Measurements from ENCODE around the gene TMEM116.

The TMEM116 gene

DNA sequence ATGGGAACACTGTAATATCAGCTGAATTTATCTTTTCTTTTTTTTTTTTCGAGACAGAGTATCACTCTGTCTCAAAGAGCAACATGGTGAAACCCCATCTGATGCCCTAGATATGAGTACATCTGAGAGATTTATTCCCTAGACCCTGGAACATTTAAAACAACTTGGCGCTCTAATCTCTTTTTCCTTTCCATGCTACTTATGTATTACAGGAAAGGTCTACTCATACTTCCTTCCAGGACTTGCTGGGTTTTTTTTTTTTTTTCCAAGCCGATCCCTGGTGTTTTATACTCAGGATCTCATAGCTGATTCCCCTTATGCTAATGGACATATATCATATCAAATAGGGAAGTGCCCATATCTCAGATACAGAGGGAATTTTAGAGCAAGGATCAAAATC lies 87.8 kb downstream of the TMEM116 start:
- TF ChIP-seq, protein P1, sequence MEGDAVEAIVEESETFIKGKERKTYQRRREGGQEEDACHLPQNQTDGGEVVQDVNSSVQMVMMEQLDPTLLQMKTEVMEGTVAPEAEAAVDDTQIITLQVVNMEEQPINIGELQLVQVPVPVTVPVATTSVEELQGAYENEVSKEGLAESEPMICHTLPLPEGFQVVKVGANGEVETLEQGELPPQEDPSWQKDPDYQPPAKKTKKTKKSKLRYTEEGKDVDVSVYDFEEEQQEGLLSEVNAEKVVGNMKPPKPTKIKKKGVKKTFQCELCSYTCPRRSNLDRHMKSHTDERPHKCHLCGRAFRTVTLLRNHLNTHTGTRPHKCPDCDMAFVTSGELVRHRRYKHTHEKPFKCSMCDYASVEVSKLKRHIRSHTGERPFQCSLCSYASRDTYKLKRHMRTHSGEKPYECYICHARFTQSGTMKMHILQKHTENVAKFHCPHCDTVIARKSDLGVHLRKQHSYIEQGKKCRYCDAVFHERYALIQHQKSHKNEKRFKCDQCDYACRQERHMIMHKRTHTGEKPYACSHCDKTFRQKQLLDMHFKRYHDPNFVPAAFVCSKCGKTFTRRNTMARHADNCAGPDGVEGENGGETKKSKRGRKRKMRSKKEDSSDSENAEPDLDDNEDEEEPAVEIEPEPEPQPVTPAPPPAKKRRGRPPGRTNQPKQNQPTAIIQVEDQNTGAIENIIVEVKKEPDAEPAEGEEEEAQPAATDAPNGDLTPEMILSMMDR (IDR thresholded peaks at IDR 0.05; ENCODE audit: extremely low read depth, missing control alignments), result no peak
- DNase-seq (ENCODE audit: low spot score), result no peak

DNA sequence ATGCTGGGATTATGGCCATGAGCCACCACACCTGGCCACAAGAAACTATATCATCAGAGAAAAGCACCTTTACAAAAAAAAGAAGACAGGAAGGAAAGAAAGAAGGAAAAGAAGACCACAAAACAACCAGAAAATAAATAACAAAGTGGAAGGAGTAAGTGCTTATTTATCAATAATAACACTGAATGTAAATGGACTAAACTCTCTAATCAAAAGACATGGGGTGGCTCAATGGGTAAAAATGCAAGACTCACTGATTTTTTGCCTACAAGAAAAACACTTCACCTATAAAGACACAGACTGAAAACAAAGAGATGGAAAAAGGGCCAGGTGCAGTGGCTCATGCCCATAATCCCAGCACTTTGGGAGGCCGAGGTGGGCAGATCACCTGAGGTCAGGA lies 105.2 kb downstream of the TMEM116 start:
- DNase-seq (ENCODE audit: low spot score), result no peak
- TF ChIP-seq, protein P1 (IDR thresholded peaks at IDR 0.05; ENCODE audit: extremely low read depth, missing control alignments), result no peak

DNA sequence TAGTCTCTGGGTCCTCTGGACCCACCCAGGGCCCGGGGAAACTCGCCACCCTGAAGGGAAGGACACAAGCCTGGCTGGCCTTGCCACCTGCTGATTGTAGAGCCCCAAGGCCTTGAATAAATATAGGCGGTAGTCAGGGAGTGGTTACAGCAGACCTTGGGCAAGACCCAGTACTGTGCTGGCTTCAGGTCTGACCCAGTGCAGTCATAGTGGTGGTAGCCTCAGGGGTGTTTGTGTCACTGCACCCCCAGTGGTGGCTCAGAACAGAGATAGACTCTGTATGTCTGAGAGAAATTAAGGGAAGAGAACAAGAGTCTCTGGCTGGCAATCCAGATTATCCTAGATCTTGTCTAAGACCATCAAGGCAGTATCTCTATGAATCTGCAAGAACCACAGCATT lies 107.5 kb downstream of the TMEM116 start:
- no peak for DNase-seq (ENCODE audit: low spot score)
- TF ChIP-seq, protein P1 (IDR thresholded peaks at IDR 0.05; ENCODE audit: extremely low read depth, missing control alignments), result no peak

DNA sequence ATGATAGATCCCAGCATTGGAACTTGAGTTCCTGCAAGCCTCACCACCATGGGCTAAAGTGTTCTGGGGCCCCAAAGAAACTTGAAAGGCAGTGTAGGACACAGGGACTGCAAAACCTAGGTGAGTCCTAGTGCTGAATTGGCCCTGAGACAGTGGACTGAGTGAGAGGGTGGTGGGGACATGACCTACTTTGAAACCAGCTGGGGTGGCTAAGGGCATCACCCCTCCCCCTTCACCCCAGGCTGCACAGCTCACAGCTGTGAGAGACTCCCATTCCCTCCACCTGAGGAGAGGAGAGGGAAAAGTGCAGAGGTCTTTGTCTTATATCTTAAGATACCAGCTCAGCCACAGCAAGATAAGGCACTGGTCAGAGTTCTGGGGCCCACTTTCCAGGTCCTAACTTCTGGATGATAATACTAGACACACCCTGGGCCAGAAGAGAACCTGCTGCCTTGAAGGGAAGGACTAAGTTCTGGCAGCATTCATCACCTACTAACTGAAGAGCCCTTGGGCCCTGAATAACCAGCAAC lies 108.5 kb downstream of the TMEM116 start:
- no peak for DNase-seq (ENCODE audit: low spot score)
- TF ChIP-seq, protein P1 (IDR thresholded peaks at IDR 0.05; ENCODE audit: extremely low read depth, missing control alignments), result no peak

DNA sequence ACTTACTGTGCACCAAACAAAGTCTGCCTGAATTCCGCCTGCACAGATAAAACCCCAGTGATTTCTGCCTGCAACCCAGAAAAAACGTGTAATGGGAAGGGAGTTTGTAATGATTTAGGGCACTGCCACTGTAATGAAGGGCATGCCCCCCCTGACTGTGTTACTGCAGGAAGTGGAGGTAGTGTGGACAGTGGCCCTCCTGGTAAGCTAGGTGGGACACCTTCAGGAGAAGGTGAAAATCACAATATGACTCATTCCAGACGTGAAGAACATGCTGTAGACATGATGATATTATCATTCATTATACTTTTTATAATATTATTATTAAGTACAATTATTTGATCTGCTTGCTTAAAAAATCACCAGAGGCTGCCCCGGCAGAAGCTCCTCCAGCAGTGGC lies 111.8 kb downstream of the TMEM116 start:
- TF ChIP-seq, protein P1 (IDR thresholded peaks at IDR 0.05; ENCODE audit: extremely low read depth, missing control alignments), result no peak
- no peak for DNase-seq (ENCODE audit: low spot score)

DNA sequence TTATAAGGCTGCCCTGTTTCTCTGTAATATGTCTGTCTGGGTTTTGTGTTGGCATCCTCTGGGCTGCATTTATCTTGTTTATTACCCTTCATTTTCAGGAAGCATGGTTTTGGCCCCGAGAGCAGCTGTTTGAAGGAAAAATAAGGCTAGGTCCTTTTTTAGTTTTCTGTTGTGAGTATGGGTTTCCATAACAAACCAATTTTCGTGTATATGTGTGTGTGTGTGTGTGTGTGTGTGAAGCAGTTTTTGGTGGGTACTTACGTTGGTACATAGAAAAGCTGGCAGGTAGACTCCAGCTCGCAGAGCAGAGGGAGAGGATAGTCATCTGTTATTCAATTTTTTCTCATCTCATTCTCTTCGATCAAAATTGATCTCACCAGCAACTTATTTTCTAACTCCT lies 118.4 kb downstream of the TMEM116 start:
- no peak for DNase-seq (ENCODE audit: low spot score)
- TF ChIP-seq, protein P1 (IDR thresholded peaks at IDR 0.05; ENCODE audit: extremely low read depth, missing control alignments), result no peak

DNA sequence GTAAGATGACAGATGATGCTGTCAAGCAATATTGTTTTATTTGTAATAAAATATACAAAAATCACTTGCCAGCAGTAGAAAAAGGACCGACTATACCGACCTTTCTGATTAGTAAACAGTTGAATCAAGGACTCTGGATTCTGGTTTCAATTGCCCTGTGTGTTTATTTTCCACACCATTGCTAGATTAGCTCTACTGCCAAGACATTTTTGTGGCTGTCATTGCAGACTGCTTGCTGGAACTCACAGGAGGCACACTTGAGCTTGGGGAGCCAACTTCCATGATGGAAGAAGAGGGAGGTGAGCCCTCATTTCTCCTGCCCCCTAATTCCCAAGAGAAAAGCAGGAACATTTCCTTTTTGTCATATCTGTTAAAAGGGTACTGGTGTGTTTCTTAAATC lies 119.7 kb downstream of the TMEM116 start:
- TF ChIP-seq, protein P1 (IDR thresholded peaks at IDR 0.05; ENCODE audit: extremely low read depth, missing control alignments), result no peak
- no peak for DNase-seq (ENCODE audit: low spot score)

Data from GM20000 (cell line).